ENCODE results near the gene ESRP2.

Gene ESRP2

GRCh38 chr16:68217506-68217905, 18.4 kb downstream of the ESRP2 start:
- no peak for DNase-seq (ENCODE audit: low read depth)

- no peak for DNase-seq (ENCODE audit: low read depth)
Measured at GRCh38 chr16:68216240-68216639, 19.7 kb downstream of the ESRP2 start.

GRCh38 chr16:68215302-68215701, 20.6 kb downstream of the ESRP2 start:
- DNase-seq (ENCODE audit: low read depth), result no peak

GRCh38 chr16:68214726-68215125, 21.2 kb downstream of the ESRP2 start:
- DNase-seq (ENCODE audit: low read depth), result no peak

- DNase-seq (ENCODE audit: low read depth), result no peak
Measured at GRCh38 chr16:68206245-68206644, 29.7 kb downstream of the ESRP2 start.

- DNase-seq (ENCODE audit: low read depth), result no peak
Measured at GRCh38 chr16:68202091-68202519, 33.8 kb downstream of the ESRP2 start.

GRCh38 chr16:68200088-68200783, 35.7 kb downstream of the ESRP2 start:
- no peak for DNase-seq (ENCODE audit: low read depth)

GRCh38 chr16:68197250-68197649, 38.7 kb downstream of the ESRP2 start:
- no peak for DNase-seq (ENCODE audit: low read depth)

GRCh38 chr16:68194251-68194650, 41.7 kb downstream of the ESRP2 start:
- no peak for DNase-seq (ENCODE audit: low read depth)

GRCh38 chr16:68190736-68191510, 45.0 kb downstream of the ESRP2 start:
- DNase-seq (ENCODE audit: low read depth), result no peak

- DNase-seq (ENCODE audit: low read depth), result no peak
Measured at GRCh38 chr16:68190081-68190480, 45.8 kb downstream of the ESRP2 start.

- no peak for DNase-seq (ENCODE audit: low read depth)
Measured at GRCh38 chr16:68188170-68188569, 47.8 kb downstream of the ESRP2 start.

- no peak for DNase-seq (ENCODE audit: low read depth)
Measured at GRCh38 chr16:68187505-68187904, 48.4 kb downstream of the ESRP2 start.

- no peak for DNase-seq (ENCODE audit: low read depth)
Measured at GRCh38 chr16:68186877-68187276, 49.0 kb downstream of the ESRP2 start.

GRCh38 chr16:68183046-68183445, 52.9 kb downstream of the ESRP2 start:
- no peak for DNase-seq (ENCODE audit: low read depth)

GRCh38 chr16:68179855-68180254, 56.1 kb downstream of the ESRP2 start:
- DNase-seq (ENCODE audit: low read depth), result no peak

GRCh38 chr16:68179196-68179795, 56.6 kb downstream of the ESRP2 start:
- no peak for DNase-seq (ENCODE audit: low read depth)

Data from activated T-cell treated with anti-CD3 and anti-CD28 coated beads for 24 hours (primary cell).